GM18508 (cell line): Measurements from ENCODE around the gene NOXA1.
"Not testable (repeated sequence)": the region's sequence is repeated elsewhere in the genome, so short reads cannot be mapped to it uniquely, and the experiment has no call there.

Experiments used
- ATAC-seq: cut with Tn5 transposase; IDR thresholded peaks from one replicate; pipeline ENCODE4 v1.9.1; 2021; ENCODE audit warnings: moderate number of reproducible peaks; ENCODE audit not compliant: insufficient read depth, unreplicated experiment

Gene NOXA1

GRCh38 chr9:137422604-137423513, at the start of gene NOXA1, which contains the start of gene EXD3:
Gene NOXA1, plus strand, starts transcription at chr9:137423393. Its CDS starts 137 bp downstream, at chr9:137423530.
Gene EXD3, minus strand, starts transcription at chr9:137423162. Its CDS starts 27,805 bp downstream, at chr9:137395357.
- ATAC-seq: no peak

- no peak for ATAC-seq
Observed at GRCh38 chr9:137373611-137373980, 49.6 kb upstream of the NOXA1 start.

- no peak for ATAC-seq
Observed at GRCh38 chr9:137374131-137374845, 48.9 kb upstream of the NOXA1 start.

- ATAC-seq: no peak
Observed at GRCh38 chr9:137375321-137376058, 47.7 kb upstream of the NOXA1 start.

GRCh38 chr9:137376386-137376785, 46.8 kb upstream of the NOXA1 start:
- ATAC-seq: no peak

GRCh38 chr9:137378688-137379410, 44.3 kb upstream of the NOXA1 start:
- not testable (repeated sequence) for ATAC-seq

- no peak for ATAC-seq
Observed at GRCh38 chr9:137379761-137380161, 43.4 kb upstream of the NOXA1 start.

GRCh38 chr9:137380171-137380570, 43.0 kb upstream of the NOXA1 start:
- no peak for ATAC-seq

GRCh38 chr9:137380606-137381005, 42.6 kb upstream of the NOXA1 start:
- ATAC-seq: no peak

GRCh38 chr9:137381501-137382443, 41.4 kb upstream of the NOXA1 start:
- no peak for ATAC-seq

GRCh38 chr9:137382444-137383080, 40.6 kb upstream of the NOXA1 start:
- ATAC-seq: no peak

- no peak for ATAC-seq
Observed at GRCh38 chr9:137383081-137383783, 40.0 kb upstream of the NOXA1 start.

GRCh38 chr9:137383784-137384756, 39.1 kb upstream of the NOXA1 start:
- no peak for ATAC-seq

- no peak for ATAC-seq
Observed at GRCh38 chr9:137385061-137385655, 38.0 kb upstream of the NOXA1 start.

- ATAC-seq: not testable (repeated sequence)
Observed at GRCh38 chr9:137386507-137387113, 36.6 kb upstream of the NOXA1 start.
